PFSK-1 (cell line): ENCODE measurements around the gene TBX2.

Source experiments
- FOXP2 ChIP-seq: optimal IDR thresholded peaks from 2 replicates; pipeline ENCODE3; 2011; ENCODE audit warnings: borderline replicate concordance, control low read depth, inconsistent platforms; ENCODE audit not compliant: insufficient read depth; ENCODE audit errors: extremely low read length, extremely low read depth
- POLR2AphosphoS5 ChIP-seq: IDR thresholded peaks from 2 replicates; pipeline ENCODE4 v1.6.1; 2012; ENCODE audit warnings: low read depth, mild to moderate bottlenecking, control low read depth, low read length, moderate library complexity
- REST ChIP-seq, 2 experiments: IDR thresholded peaks; 2 replicates each; pipeline versions ENCODE4 v1.6.1 to v1.8.0; 2011 to 2012; ENCODE audit warnings: low read depth in 2 of 2, low read length in 2 of 2, control low read depth in 1 of 2, inconsistent platforms in 1 of 2, mild to moderate bottlenecking in 1 of 2, moderate library complexity in 1 of 2; ENCODE audit not compliant: insufficient read depth in 1 of 2
- SIN3A ChIP-seq: IDR thresholded peaks from 2 replicates; pipeline ENCODE4 v1.6.1; 2012; ENCODE audit warnings: mild to moderate bottlenecking, low read length, moderate library complexity, borderline replicate concordance; ENCODE audit not compliant: insufficient read depth
- TAF1 ChIP-seq: IDR thresholded peaks from 2 replicates; pipeline ENCODE4 v1.6.1; 2012; ENCODE audit warnings: low read length, control low read depth, borderline replicate concordance; ENCODE audit not compliant: insufficient read depth

Gene TBX2

GRCh38 chr17:61431594-61432311 lies 32.1 kb downstream of the TBX2 start:
- TF ChIP-seq REST (IDR thresholded peaks at IDR 0.05; ENCODE audit: insufficient read depth in 1 of 2, low read depth in 2 of 2, low read length in 2 of 2) (no peak), TAF1 (no peak), FOXP2 (no peak), POLR2AphosphoS5 (no peak), SIN3A (no peak)

GRCh38 chr17:61436273-61436672 lies 36.6 kb downstream of the TBX2 start:
- TF ChIP-seq SIN3A (no peak), TAF1 (no peak), FOXP2 (no peak), POLR2AphosphoS5 (no peak), REST (IDR thresholded peaks at IDR 0.05; ENCODE audit: insufficient read depth in 1 of 2, low read depth in 2 of 2, low read length in 2 of 2) (no peak)

- no peak for TF ChIP-seq REST (IDR thresholded peaks at IDR 0.05; ENCODE audit: insufficient read depth in 1 of 2, low read depth in 2 of 2, low read length in 2 of 2)
These were observed 37.5 kb downstream of the TBX2 start for GRCh38 chr17:61436995-61437704.

- no peak for TF ChIP-seq FOXP2
- no peak for TF ChIP-seq SIN3A
- TF ChIP-seq POLR2AphosphoS5, result no peak
- no peak for TF ChIP-seq TAF1
- no peak for TF ChIP-seq REST (IDR thresholded peaks at IDR 0.05; ENCODE audit: insufficient read depth in 1 of 2, low read depth in 2 of 2, low read length in 2 of 2)
These were observed 41.1 kb downstream of the TBX2 start for GRCh38 chr17:61440697-61441096.
